ENCODE results near the gene PCDHGB5. TPM values are rescaled to one million over a fixed set of nuclear protein-coding genes. Genes with fewer than 3 reads are reported as not detected.

The PCDHGB5 gene
- total and polyA plus RNA-seq, 2 experiments from 2014 or later: 0.17 to 0.30 TPM

DNA sequence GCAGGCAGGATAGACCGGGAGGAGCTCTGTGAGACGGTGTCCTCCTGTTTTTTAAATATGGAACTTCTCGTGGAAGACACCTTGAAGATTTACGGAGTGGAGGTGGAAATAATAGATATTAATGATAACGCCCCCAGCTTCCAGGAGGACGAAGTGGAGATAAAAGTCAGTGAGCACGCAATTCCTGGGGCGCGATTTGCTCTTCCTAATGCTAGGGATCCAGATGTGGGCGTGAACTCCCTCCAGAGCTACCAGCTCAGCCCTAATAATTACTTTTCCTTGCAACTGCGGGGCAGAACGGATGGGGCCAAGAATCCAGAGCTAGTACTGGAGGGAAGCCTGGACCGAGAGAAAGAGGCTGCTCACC is 23.7 kb downstream of the PCDHGB5 start:
- Histone ChIP-seq H3K9me2 (replicated peaks; ENCODE audit: insufficient read depth) (no peaks in the 10 kb centered on the region), H4K20me1 (ENCODE audit: insufficient read depth, poor library complexity, severe bottlenecking) (no peaks in the 10 kb centered on the region), H3K27me3 (no peaks in the 10 kb centered on the region), H3K4me3 (peak overlapping the region; percentile 29), H3K36me3 (replicated peaks; ENCODE audit: insufficient read depth, low read depth) (peaks cover 14% of the 10 kb centered on the region), H2AFZ (no peak overlapping the region), H3K27ac (no peak overlapping the region), H3K4me2 (peak overlapping the region; percentile 60), H3K79me2 (peaks cover 13% of the 10 kb centered on the region), H3K4me1 (ENCODE audit: insufficient read depth) (no peaks in the 10 kb centered on the region), H3K9me3 (ENCODE audit: low read depth) (peaks cover 77% of the 10 kb centered on the region)
- TF ChIP-seq, protein P1, sequence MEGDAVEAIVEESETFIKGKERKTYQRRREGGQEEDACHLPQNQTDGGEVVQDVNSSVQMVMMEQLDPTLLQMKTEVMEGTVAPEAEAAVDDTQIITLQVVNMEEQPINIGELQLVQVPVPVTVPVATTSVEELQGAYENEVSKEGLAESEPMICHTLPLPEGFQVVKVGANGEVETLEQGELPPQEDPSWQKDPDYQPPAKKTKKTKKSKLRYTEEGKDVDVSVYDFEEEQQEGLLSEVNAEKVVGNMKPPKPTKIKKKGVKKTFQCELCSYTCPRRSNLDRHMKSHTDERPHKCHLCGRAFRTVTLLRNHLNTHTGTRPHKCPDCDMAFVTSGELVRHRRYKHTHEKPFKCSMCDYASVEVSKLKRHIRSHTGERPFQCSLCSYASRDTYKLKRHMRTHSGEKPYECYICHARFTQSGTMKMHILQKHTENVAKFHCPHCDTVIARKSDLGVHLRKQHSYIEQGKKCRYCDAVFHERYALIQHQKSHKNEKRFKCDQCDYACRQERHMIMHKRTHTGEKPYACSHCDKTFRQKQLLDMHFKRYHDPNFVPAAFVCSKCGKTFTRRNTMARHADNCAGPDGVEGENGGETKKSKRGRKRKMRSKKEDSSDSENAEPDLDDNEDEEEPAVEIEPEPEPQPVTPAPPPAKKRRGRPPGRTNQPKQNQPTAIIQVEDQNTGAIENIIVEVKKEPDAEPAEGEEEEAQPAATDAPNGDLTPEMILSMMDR (IDR thresholded peaks at IDR 0.05; ENCODE audit: poor library complexity): no peak
- TF ChIP-seq EZH2phosphoT487 (IDR thresholded peaks at IDR 0.05; ENCODE audit: low read depth, severe bottlenecking, unreplicated experiment) (no peak), EZH2 (IDR thresholded peaks at IDR 0.05; ENCODE audit: borderline replicate concordance) (no peak)
- 72% methylated on average over 13 of the region's 13 CpGs for WGBS (ENCODE audit: low lambda C conversion rate, missing lambda C conversion rate)
- no peak for DNase-seq (ENCODE audit: low spot score)

DNA sequence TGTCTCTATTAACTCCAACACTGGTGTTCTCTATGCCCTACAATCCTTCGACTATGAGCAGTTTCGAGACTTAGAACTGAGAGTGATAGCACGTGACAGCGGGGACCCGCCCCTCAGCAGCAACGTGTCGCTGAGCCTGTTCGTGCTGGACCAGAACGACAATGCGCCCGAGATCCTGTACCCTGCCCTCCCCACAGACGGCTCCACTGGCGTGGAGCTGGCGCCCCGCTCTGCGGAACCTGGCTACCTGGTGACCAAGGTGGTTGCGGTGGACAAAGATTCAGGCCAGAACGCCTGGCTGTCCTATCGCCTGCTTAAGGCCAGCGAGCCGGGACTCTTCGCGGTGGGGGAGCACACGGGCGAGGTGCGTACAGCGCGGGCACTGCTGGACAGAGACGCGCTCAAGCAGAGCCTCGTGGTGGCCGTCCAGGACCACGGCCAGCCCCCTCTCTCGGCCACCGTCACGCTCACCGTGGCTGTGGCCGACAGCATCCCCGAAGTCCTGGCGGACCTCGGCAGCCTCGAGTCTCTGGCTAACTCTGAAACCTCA is 25.1 kb downstream of the PCDHGB5 start:
- H2AFZ ChIP-seq: no peak overlapping the region
- no peak for DNase-seq (ENCODE audit: low spot score)
- no peaks in the 10 kb centered on the region for H3K27me3 ChIP-seq
- H3K27ac ChIP-seq: no peak overlapping the region
- peaks cover 13% of the 10 kb centered on the region for H3K79me2 ChIP-seq
- no peaks in the 10 kb centered on the region for H3K9me2 ChIP-seq (replicated peaks; ENCODE audit: insufficient read depth)
- H3K36me3 ChIP-seq (replicated peaks; ENCODE audit: insufficient read depth, low read depth): peaks cover 14% of the 10 kb centered on the region
- H4K20me1 ChIP-seq (ENCODE audit: insufficient read depth, poor library complexity, severe bottlenecking): no peaks in the 10 kb centered on the region
- H3K4me1 ChIP-seq (ENCODE audit: insufficient read depth): no peaks in the 10 kb centered on the region
- H3K4me2 ChIP-seq: no peak overlapping the region
- H3K9me3 ChIP-seq (ENCODE audit: low read depth): peaks cover 90% of the 10 kb centered on the region
- WGBS (ENCODE audit: low lambda C conversion rate, missing lambda C conversion rate): 99% methylated on average over 40 of the region's 42 CpGs
- H3K4me3 ChIP-seq: no peak overlapping the region
- TF ChIP-seq EZH2phosphoT487 (IDR thresholded peaks at IDR 0.05; ENCODE audit: low read depth, severe bottlenecking, unreplicated experiment) (no peak), EZH2 (IDR thresholded peaks at IDR 0.05; ENCODE audit: borderline replicate concordance) (no peak)
- TF ChIP-seq, protein P1 (IDR thresholded peaks at IDR 0.05; ENCODE audit: poor library complexity): no peak

DNA sequence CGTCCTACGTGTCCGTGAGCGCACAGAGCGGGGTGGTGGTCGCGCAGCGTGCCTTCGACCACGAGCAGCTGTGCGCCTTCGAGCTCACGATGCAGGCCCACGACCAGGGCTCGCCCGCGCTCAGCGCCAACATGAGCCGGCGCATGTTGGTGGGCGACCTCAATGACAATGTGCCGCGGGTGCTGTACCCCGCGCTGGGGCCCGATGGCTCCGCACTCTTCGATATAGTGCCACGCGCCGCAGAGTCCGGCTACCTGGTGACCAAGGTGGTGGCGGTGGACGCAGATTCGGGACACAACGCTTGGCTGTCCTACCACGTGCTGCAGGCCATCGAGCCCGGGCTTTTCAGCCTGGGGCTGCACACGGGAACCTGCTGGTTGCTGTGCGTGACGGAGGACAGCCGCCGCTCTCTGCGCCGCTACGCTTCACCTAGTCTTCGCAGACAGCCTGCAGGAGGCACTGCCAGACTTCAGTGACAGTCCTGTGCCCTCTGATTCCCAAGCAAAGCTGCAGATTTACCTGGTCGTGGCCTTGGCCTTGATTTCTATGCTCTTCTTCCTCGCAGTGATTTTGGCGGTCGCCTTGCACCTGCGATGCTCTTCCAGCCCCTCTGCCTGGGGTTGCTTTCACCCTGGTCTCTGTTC is 30.2 kb downstream of the PCDHGB5 start:
- no peaks in the 10 kb centered on the region for H3K4me1 ChIP-seq (ENCODE audit: insufficient read depth)
- TF ChIP-seq EZH2 (IDR thresholded peaks at IDR 0.05; ENCODE audit: borderline replicate concordance) (no peak), EZH2phosphoT487 (IDR thresholded peaks at IDR 0.05; ENCODE audit: low read depth, severe bottlenecking, unreplicated experiment) (no peak)
- H3K27me3 ChIP-seq: no peaks in the 10 kb centered on the region
- WGBS (ENCODE audit: low lambda C conversion rate, missing lambda C conversion rate): over 99% methylated on average over 50 of the region's 53 CpGs
- no peak overlapping the region for H3K27ac ChIP-seq
- H2AFZ ChIP-seq: no peak overlapping the region
- peaks cover 83% of the 10 kb centered on the region for H3K9me3 ChIP-seq (ENCODE audit: low read depth)
- H3K4me2 ChIP-seq: no peak overlapping the region
- no peak for DNase-seq (ENCODE audit: low spot score)
- H3K9me2 ChIP-seq (replicated peaks; ENCODE audit: insufficient read depth): no peaks in the 10 kb centered on the region
- H3K79me2 ChIP-seq: peaks cover 15% of the 10 kb centered on the region
- peaks cover 15% of the 10 kb centered on the region for H3K36me3 ChIP-seq (replicated peaks; ENCODE audit: insufficient read depth, low read depth)
- no peaks in the 10 kb centered on the region for H4K20me1 ChIP-seq (ENCODE audit: insufficient read depth, poor library complexity, severe bottlenecking)
- no peak overlapping the region for H3K4me3 ChIP-seq

DNA sequence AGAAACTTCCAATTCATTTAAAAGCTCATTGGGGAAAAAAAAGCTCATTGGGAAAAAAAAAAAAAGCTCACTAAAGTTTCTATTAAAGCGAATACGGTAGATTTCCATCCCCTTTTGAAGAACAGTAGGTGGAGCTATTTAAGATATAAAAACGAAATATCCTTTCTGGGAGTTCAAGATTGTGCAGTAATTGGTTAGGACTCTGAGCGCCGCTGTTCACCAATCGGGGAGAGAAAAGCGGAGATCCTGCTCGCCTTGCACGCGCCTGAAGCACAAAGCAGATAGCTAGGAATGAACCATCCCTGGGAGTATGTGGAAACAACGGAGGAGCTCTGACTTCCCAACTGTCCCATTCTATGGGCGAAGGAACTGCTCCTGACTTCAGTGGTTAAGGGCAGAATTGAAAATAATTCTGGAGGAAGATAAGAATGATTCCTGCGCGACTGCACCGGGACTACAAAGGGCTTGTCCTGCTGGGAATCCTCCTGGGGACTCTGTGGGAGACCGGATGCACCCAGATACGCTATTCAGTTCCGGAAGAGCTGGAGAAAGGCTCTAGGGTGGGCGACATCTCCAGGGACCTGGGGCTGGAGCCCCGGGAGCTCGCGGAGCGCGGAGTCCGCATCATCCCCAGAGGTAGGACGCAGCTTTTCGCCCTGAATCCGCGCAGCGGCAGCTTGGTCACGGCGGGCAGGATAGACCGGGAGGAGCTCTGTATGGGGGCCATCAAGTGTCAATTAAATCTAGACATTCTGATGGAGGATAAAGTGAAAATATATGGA is 32.8 kb downstream of the PCDHGB5 start, which contains the start of gene PCDHGA12:
Gene PCDHGA12, plus strand, starts transcription at position 176 of the 782 bp plus-strand sequence. Its CDS starts 253 bp downstream, at position 429.
- no peaks in the 10 kb centered on the region for H3K9me2 ChIP-seq (replicated peaks; ENCODE audit: insufficient read depth)
- 98% methylated on average over 33 of the region's 33 CpGs for WGBS (ENCODE audit: low lambda C conversion rate, missing lambda C conversion rate)
- peaks cover 14% of the 10 kb centered on the region for H3K36me3 ChIP-seq (replicated peaks; ENCODE audit: insufficient read depth, low read depth)
- peak within 1 kb of the TSS; percentile 10 for H3K4me3 ChIP-seq
- DNase-seq (ENCODE audit: low spot score): no peak
- H3K27ac ChIP-seq: no peak within 1 kb of the TSS
- TF ChIP-seq, protein P1 (IDR thresholded peaks at IDR 0.05; ENCODE audit: poor library complexity): no peak
- TF ChIP-seq EZH2 (IDR thresholded peaks at IDR 0.05; ENCODE audit: borderline replicate concordance) (no peak), EZH2phosphoT487 (IDR thresholded peaks at IDR 0.05; ENCODE audit: low read depth, severe bottlenecking, unreplicated experiment) (no peak)
- peaks cover 11% of the 10 kb centered on the region for H3K79me2 ChIP-seq
- peaks cover 67% of the 10 kb centered on the region for H3K9me3 ChIP-seq (ENCODE audit: low read depth)
- no peaks in the 10 kb centered on the region for H3K27me3 ChIP-seq
- no peak within 1 kb of the TSS for H3K4me2 ChIP-seq
- no peak within 1 kb of the TSS for H2AFZ ChIP-seq
- H4K20me1 ChIP-seq (ENCODE audit: insufficient read depth, poor library complexity, severe bottlenecking): no peaks in the 10 kb centered on the region
- no peaks in the 10 kb centered on the region for H3K4me1 ChIP-seq (ENCODE audit: insufficient read depth)
